Tibial nerve (tissue), 4 donors: ENCODE data around the gene TMEM239. TPM values are rescaled to one million over a fixed set of nuclear protein-coding genes. Genes with fewer than 3 reads are reported as not detected.

Experiments used
- DNase-seq, 2 donors: peaks; one replicate each; pipeline ENCODE4 v3.0.0-alpha.2; 2019; ENCODE audit warnings: low spot score in 2 of 2
- H3K27ac ChIP-seq, 4 donors: fragments of 200-600 bp; sonication (generic) in 3 of 4; one replicate each; pipeline ENCODE4 v1.5.1; 2017 to 2019; ENCODE audit warnings: mild to moderate bottlenecking in 1 of 4
- H3K27me3 ChIP-seq, 2 donors: fragments of 200-600 bp; sonication (generic) in 1 of 2; one replicate each; pipeline versions ENCODE4 v1.5.1 to v1.6.0; 2017 to 2019
- H3K36me3 ChIP-seq, 3 donors: fragments of 200-600 bp; sonication (generic); one replicate each; pipeline ENCODE4 v1.5.1; 2018 to 2019
- H3K4me1 ChIP-seq, 4 donors: fragments of 200-600 bp; sonication (generic) in 3 of 4; one replicate each; pipeline ENCODE4 v1.5.1; 2017 to 2019
- H3K4me3 ChIP-seq, 4 donors: fragments of 200-600 bp; sonication (generic) in 3 of 4; one replicate each; pipeline ENCODE4 v1.5.1; 2017 to 2019; ENCODE audit warnings: mild to moderate bottlenecking in 1 of 4, moderate library complexity in 1 of 4
- H3K9me3 ChIP-seq, 4 donors: fragments of 200-600 bp; sonication (generic) in 3 of 4; one replicate each; pipeline ENCODE4 v1.5.1; 2017 to 2019
- CTCF ChIP-seq, 5 experiments: fragments of 200-600 bp in 3 of 5; fragments of 450-650 bp in 2 of 5; sonication (generic) in 3 of 5; IDR thresholded peaks; one replicate each; pipeline ENCODE4 v1.5.1; 2016 to 2019; ENCODE audit warnings: antibody characterized with exemption in 5 of 5, mild to moderate bottlenecking in 3 of 5, moderate library complexity in 2 of 5
- EP300 ChIP-seq, 2 donors: sonication (generic); formaldehyde crosslinking; IDR thresholded peaks; one replicate each; pipeline ENCODE4 v1.6.1; 2017; ENCODE audit warnings: antibody characterized with exemption in 2 of 2, mild to moderate bottlenecking in 1 of 2
- POLR2A ChIP-seq, 2 donors: fragments of 450-650 bp; IDR thresholded peaks; one replicate each; pipeline ENCODE4 v1.6.1; 2017; ENCODE audit warnings: antibody characterized with exemption in 2 of 2, mild to moderate bottlenecking in 2 of 2, moderate library complexity in 2 of 2
- WGBS, 2 donors: methylation state at CpG; one replicate each; pipeline ENCODE4 v1.1.5; 2018; 5-methylcytosine and 5-hydroxymethylcytosine counted together
- total RNA-seq, 4 donors: library from RNA; depleted of rRNA; stranded (reverse); fragments of >200 nt; gene quantifications; one replicate each; pipeline ENCODE4 v1.1.0, GENCODE V29; 2016

TMEM239 gene
- total RNA-seq, 4 donors from 2014 or later: not detected

GRCh38 chr20:2773812-2774211, 42.4 kb upstream of the TMEM239 start:
- H3K27me3 ChIP-seq: peaks cover 0 to 20% of the 10 kb centered on the region in 2 donors
- no peak for TF ChIP-seq POLR2A (IDR thresholded peaks at IDR 0.05)
- no peak for TF ChIP-seq CTCF (IDR thresholded peaks at IDR 0.05)
- no peak for TF ChIP-seq EP300 (IDR thresholded peaks at IDR 0.05)
- no peak for DNase-seq

GRCh38 chr20:2775139-2775538, 41.0 kb upstream of the TMEM239 start:
- 79% methylated on average over 3 of the region's 3 CpGs for WGBS, 2 donors
- TF ChIP-seq EP300 (IDR thresholded peaks at IDR 0.05): no peak
- no peak for TF ChIP-seq CTCF (IDR thresholded peaks at IDR 0.05)
- no peak for TF ChIP-seq POLR2A (IDR thresholded peaks at IDR 0.05)
- H3K9me3 ChIP-seq: peaks cover 0 to 20% (median 2%) of the 10 kb centered on the region in 4 donors
- peaks cover 0 to 9% of the 10 kb centered on the region in 2 donors for H3K27me3 ChIP-seq
- no peaks in the 10 kb centered on the region for H3K36me3 ChIP-seq
- DNase-seq: no peak
- no peak overlapping the region for H3K27ac ChIP-seq
- no peaks in the 10 kb centered on the region for H3K4me1 ChIP-seq
- H3K4me3 ChIP-seq: no peak overlapping the region

More at GRCh38 chr20:2773812-2774211, 42.4 kb upstream of the TMEM239 start:
- Histone ChIP-seq H3K4me3 (no peak overlapping the region), H3K4me1 (no peaks in the 10 kb centered on the region), H3K27ac (no peak overlapping the region), H3K9me3 (peaks cover 0 to 20% (median 2%) of the 10 kb centered on the region in 4 donors), H3K36me3 (no peaks in the 10 kb centered on the region)
- WGBS, 2 donors: 73 to 90% methylated on average over 9 of the region's 9 CpGs

DNA sequence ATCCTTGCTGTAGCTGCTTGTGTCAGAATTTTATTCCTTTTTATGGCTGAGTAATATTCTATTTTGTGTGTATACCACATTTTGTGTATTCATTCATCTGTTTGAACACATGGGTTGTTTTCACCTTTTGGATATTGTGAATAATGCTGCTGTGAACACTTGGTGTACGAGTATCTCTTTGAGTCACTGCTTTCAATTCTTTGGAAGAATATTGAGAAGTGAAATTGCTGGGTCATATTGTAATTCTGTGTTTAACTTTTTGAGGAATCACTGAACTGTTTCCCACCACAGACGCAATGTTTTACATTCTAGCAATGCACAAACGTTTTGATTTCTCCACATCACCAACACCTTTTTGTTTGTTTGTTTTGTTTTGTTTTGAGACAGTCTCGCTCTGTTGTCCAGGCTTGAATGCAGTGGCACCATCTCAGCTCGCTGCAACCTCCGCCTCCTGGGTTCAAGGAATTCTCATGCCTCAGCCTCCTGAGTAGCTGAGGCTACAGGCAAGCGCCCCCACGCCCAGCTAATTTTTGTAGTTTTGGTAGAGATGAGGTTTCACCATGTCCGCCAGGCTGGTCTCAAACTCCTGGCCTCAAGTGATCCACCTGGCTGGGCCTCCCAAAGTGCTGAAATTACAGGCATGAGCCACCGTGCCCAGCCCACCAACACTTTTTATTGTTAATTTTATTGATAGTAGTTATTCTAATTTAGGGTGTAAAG, 37.4 kb upstream of the TMEM239 start:
- H3K4me3 ChIP-seq: no peak overlapping the region
- H3K27ac ChIP-seq: no peak overlapping the region
- TF ChIP-seq EP300 (IDR thresholded peaks at IDR 0.05): no peak
- TF ChIP-seq CTCF (IDR thresholded peaks at IDR 0.05): no peak
- no peak for TF ChIP-seq POLR2A (IDR thresholded peaks at IDR 0.05)
- WGBS, 2 donors: 76 to 83% methylated on average over 10 of the region's 10 CpGs
- no peak for DNase-seq
- peaks cover 0 to 20% (median 2%) of the 10 kb centered on the region in 4 donors for H3K9me3 ChIP-seq
- no peaks in the 10 kb centered on the region for H3K4me1 ChIP-seq
- H3K27me3 ChIP-seq: no peaks in the 10 kb centered on the region
- no peaks in the 10 kb centered on the region for H3K36me3 ChIP-seq

GRCh38 chr20:2780948-2781347, 35.2 kb upstream of the TMEM239 start:
- WGBS, 2 donors: 41 to 48% methylated on average over 3 of the region's 3 CpGs
- no peak for DNase-seq
- Histone ChIP-seq H3K4me3 (no peak overlapping the region), H3K36me3 (no peaks in the 10 kb centered on the region), H3K9me3 (peaks cover 0 to 5% (median 0%) of the 10 kb centered on the region in 4 donors), H3K4me1 (no peaks in the 10 kb centered on the region), H3K27me3 (no peaks in the 10 kb centered on the region), H3K27ac (no peak overlapping the region)
- TF ChIP-seq CTCF (IDR thresholded peaks at IDR 0.05) (no peak), EP300 (IDR thresholded peaks at IDR 0.05) (no peak), POLR2A (IDR thresholded peaks at IDR 0.05) (no peak)

- Histone ChIP-seq H3K9me3 (peaks cover 0 to 6% (median 0%) of the 10 kb centered on the region in 4 donors), H3K27ac (no peak overlapping the region), H3K36me3 (no peaks in the 10 kb centered on the region), H3K27me3 (peaks cover 0 to 1% of the 10 kb centered on the region in 2 donors), H3K4me1 (no peaks in the 10 kb centered on the region), H3K4me3 (no peak overlapping the region)
- DNase-seq: no peak
- 81 to 85% methylated on average over 6 of the region's 6 CpGs for WGBS, 2 donors
- no peak for TF ChIP-seq POLR2A (IDR thresholded peaks at IDR 0.05)
- TF ChIP-seq EP300 (IDR thresholded peaks at IDR 0.05): no peak
- no peak for TF ChIP-seq CTCF (IDR thresholded peaks at IDR 0.05)
Measured at GRCh38 chr20:2783908-2784566, 32.1 kb upstream of the TMEM239 start.
